ENCODE measurements around the gene HSD17B2. TPM values are rescaled to one million over a fixed set of nuclear protein-coding genes. Genes with fewer than 3 reads are reported as not detected.
A peak's percentile ranks its signal among the peaks of the same experiment; 100 is the strongest.

Gene HSD17B2
- total and polyA plus RNA-seq, 4 donors: 2.7 to 6.2 (median 3.1) TPM

GRCh38 chr16:82049484-82049883, 14.4 kb downstream of the HSD17B2 start:
- Histone ChIP-seq H3K4me1 (ENCODE audit: control insufficient read depth in 5 of 5, insufficient read depth in 5 of 5, low read length in 5 of 5) (peaks cover 0 to 20% (median 4%) of the 10 kb centered on the region in 5 donors), H3K9ac (ENCODE audit: insufficient read depth in 1 of 2, low read length in 2 of 2) (no peak overlapping the region), H3K4me3 (no peak overlapping the region), H3K9me3 (ENCODE audit: control insufficient read depth in 4 of 4, insufficient read depth in 3 of 4, low read length in 3 of 4) (no peaks in the 10 kb centered on the region), H3K27ac (ENCODE audit: low read depth in 1 of 2, low read length in 1 of 2) (no peak overlapping the region), H3K36me3 (ENCODE audit: control insufficient read depth in 4 of 4, insufficient read depth in 4 of 4, low read length in 4 of 4) (no peaks in the 10 kb centered on the region), H3K27me3 (ENCODE audit: control insufficient read depth in 3 of 3, insufficient read depth in 3 of 3, low read length in 2 of 3) (no peaks in the 10 kb centered on the region)
- whole genome bisulfite sequencing, 2 donors: 73 to 75% methylated on average over 1 of the region's 1 CpG
- DNase-seq (no peak), ATAC-seq (ENCODE audit: insufficient read depth, low FRiP score) (no peak)
- no peak for TF ChIP-seq CTCF (IDR thresholded peaks at IDR 0.05; ENCODE audit: control extremely low read depth, extremely low read depth)

DNA sequence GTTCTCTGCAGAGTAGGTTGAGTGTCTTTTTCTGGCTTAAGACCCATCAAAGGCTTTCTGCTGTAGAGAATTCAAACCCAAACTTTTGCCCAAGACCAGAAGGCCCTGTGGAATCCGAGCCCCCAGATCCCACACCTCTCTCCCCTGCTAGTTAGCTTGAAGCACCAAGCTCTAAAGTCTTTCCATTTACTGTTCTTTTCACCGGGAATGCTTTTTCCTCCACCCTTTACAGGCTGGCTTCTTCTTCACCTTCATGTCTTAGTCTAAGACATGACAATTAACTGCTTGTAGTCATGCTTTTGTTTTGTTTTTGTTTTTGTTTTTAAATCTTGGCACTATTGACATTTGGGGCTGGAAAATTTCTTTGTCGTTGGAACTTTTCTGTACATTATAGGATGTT, 15.5 kb downstream of the HSD17B2 start:
- no peaks in the 10 kb centered on the region for H3K36me3 ChIP-seq (ENCODE audit: control insufficient read depth in 4 of 4, insufficient read depth in 4 of 4, low read length in 4 of 4)
- 52 to 72% methylated on average over 3 of the region's 3 CpGs for WGBS, 2 donors
- no peak for DNase-seq
- no peaks in the 10 kb centered on the region for H3K27me3 ChIP-seq (ENCODE audit: control insufficient read depth in 3 of 3, insufficient read depth in 3 of 3, low read length in 2 of 3)
- no peak overlapping the region for H3K4me3 ChIP-seq
- peaks cover 0 to 16% (median 2%) of the 10 kb centered on the region in 5 donors for H3K4me1 ChIP-seq (ENCODE audit: control insufficient read depth in 5 of 5, insufficient read depth in 5 of 5, low read length in 5 of 5)
- no peaks in the 10 kb centered on the region for H3K9me3 ChIP-seq (ENCODE audit: control insufficient read depth in 4 of 4, insufficient read depth in 3 of 4, low read length in 3 of 4)
- TF ChIP-seq CTCF (IDR thresholded peaks at IDR 0.05; ENCODE audit: control extremely low read depth, extremely low read depth): no peak
- ATAC-seq (ENCODE audit: insufficient read depth, low FRiP score): no peak
- H3K27ac ChIP-seq (ENCODE audit: low read depth in 1 of 2, low read length in 1 of 2): no peak overlapping the region
- no peak overlapping the region for H3K9ac ChIP-seq (ENCODE audit: insufficient read depth in 1 of 2, low read length in 2 of 2)

DNA sequence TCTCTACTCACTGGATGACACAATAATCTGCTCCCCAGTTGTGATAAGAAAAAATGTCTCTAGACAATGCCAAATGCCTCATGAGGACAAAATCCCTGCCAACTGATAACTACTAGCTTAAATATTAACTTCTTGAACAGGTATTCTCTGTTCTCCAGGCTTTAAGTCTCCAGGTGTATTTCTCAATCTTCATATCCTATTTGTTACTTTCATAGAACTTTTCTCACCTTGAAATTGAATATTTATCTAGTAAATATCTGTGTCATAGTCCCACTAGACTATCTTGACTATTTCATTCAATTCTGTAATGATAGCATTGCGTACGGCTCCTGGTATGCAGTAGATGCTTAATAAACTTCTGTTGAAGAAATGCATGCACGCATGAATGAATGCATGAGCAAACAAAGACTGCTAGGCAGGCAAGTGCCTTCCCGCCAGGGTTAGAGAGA, 15.9 kb downstream of the HSD17B2 start:
- 82 to 93% methylated on average over 4 of the region's 4 CpGs for WGBS, 2 donors
- H3K4me3 ChIP-seq: no peak overlapping the region
- no peaks in the 10 kb centered on the region for H3K27me3 ChIP-seq (ENCODE audit: control insufficient read depth in 3 of 3, insufficient read depth in 3 of 3, low read length in 2 of 3)
- no peak overlapping the region for H3K27ac ChIP-seq (ENCODE audit: low read depth in 1 of 2, low read length in 1 of 2)
- H3K4me1 ChIP-seq (ENCODE audit: control insufficient read depth in 5 of 5, insufficient read depth in 5 of 5, low read length in 5 of 5): peaks cover 0 to 11% (median 1%) of the 10 kb centered on the region in 5 donors
- ATAC-seq (ENCODE audit: insufficient read depth, low FRiP score) (no peak), DNase-seq (peak in 1 of 3 donors; percentile 22)
- TF ChIP-seq CTCF (IDR thresholded peaks at IDR 0.05; ENCODE audit: control extremely low read depth, extremely low read depth): no peak
- H3K36me3 ChIP-seq (ENCODE audit: control insufficient read depth in 4 of 4, insufficient read depth in 4 of 4, low read length in 4 of 4): no peaks in the 10 kb centered on the region
- no peak overlapping the region for H3K9ac ChIP-seq (ENCODE audit: insufficient read depth in 1 of 2, low read length in 2 of 2)
- no peaks in the 10 kb centered on the region for H3K9me3 ChIP-seq (ENCODE audit: control insufficient read depth in 4 of 4, insufficient read depth in 3 of 4, low read length in 3 of 4)

DNA sequence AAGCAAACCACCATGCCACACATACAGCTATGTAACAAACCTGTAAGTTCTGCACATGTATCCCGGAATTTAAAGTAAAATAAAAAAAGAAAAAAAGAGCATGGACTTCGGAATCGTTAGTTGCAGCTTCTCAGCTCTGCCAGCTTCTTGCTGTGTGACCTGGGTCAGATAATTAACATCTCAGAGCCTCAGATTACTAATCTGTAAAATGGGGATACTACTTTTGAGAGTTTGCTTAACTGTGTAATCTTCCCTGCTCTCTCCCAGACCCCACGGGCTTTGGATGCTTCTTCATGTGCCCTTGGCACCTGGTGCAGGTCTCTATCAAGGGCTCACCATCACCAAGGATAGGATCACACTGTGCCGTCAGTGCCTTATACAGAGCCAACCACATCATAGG, 16.6 kb downstream of the HSD17B2 start:
- no peak for DNase-seq
- Histone ChIP-seq H3K27me3 (ENCODE audit: control insufficient read depth in 3 of 3, insufficient read depth in 3 of 3, low read length in 2 of 3) (no peaks in the 10 kb centered on the region), H3K4me1 (ENCODE audit: control insufficient read depth in 5 of 5, insufficient read depth in 5 of 5, low read length in 5 of 5) (peaks cover 0 to 8% (median 1%) of the 10 kb centered on the region in 5 donors), H3K27ac (ENCODE audit: low read depth in 1 of 2, low read length in 1 of 2) (no peak overlapping the region), H3K9me3 (ENCODE audit: control insufficient read depth in 4 of 4, insufficient read depth in 3 of 4, low read length in 3 of 4) (no peaks in the 10 kb centered on the region), H3K4me3 (no peak overlapping the region), H3K9ac (ENCODE audit: insufficient read depth in 1 of 2, low read length in 2 of 2) (no peak overlapping the region), H3K36me3 (ENCODE audit: control insufficient read depth in 4 of 4, insufficient read depth in 4 of 4, low read length in 4 of 4) (no peaks in the 10 kb centered on the region)
- no peak for TF ChIP-seq CTCF (IDR thresholded peaks at IDR 0.05; ENCODE audit: control extremely low read depth, extremely low read depth)
- ATAC-seq (ENCODE audit: insufficient read depth, low FRiP score): no peak
- 87 to 89% methylated on average over 5 of the region's 5 CpGs for WGBS, 2 donors
